Activated CD8-positive, alpha-beta memory T cell treated with anti-CD3 and anti-CD28 coated beads, Interleukin-2, amount 50 U/mL, for 24 hours (primary cell): Measurements from ENCODE around the gene PCDH9.
"Not testable (repeated sequence)": the region's sequence is repeated elsewhere in the genome, so short reads cannot be mapped to it uniquely, and the experiment has no call there.

Experiments used
- DNase-seq: peaks from one replicate; pipeline ENCODE4 v3.0.0-alpha.2; 2020; ENCODE audit errors: extremely low read depth

The PCDH9 gene

DNA sequence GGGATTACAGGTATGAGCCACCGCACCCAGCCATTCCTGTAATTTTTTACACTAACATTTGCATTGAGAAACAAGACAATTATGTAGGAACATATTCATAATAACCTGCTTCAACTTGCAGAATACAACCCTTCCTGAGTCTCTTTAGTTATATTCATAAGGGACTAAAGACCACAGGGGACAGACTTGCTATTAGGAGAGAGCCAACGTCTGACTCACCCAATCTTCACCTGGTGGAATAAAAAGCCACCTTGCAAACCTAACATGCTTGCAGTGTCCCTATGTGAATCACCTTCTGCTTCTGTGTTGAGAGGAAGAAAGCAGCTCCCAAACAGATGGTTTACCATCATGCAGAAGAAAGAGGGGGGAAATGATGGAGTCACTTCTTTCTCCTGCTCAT lies 456.1 kb downstream of the PCDH9 start:
- DNase-seq: no peak

DNA sequence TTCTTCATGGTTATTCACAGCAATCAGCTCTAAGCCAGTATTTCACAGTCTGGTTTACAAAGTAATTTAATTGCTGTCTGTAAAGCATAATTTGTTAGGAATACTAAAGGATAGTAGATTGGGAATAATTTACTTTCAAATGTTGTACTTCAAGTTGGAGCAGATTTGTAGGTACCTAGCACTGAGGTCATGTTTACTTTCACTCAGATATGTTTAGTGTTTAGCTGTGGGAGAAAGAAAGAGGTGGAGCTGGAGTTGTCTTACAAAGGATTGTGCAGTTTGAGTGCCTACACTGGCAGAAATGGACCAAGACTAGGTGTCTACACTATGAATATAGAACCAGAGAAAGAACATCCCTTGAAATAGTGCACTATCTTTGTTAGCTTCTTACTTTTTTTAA lies 464.6 kb downstream of the PCDH9 start:
- DNase-seq: no peak

DNA sequence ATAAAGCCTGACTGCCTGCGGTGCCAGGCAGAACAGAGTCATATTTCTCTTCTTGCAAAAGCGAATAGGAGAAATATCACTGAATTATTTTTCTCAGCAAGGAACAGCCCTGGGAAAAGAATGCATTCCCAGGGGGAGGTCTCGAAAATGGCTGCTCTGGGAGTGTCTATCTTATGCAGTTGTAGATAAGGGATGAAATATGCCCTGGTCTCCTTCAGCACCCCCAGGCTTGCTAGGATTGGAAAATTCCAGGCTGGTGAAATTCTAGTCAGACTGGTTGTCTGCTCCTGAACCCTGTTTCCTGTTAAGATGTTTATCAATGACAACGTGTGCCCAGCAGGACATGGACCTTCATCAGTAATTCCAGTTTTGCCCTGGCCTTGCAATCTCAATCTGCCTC lies 469.5 kb downstream of the PCDH9 start:
- DNase-seq: not testable (repeated sequence)

DNA sequence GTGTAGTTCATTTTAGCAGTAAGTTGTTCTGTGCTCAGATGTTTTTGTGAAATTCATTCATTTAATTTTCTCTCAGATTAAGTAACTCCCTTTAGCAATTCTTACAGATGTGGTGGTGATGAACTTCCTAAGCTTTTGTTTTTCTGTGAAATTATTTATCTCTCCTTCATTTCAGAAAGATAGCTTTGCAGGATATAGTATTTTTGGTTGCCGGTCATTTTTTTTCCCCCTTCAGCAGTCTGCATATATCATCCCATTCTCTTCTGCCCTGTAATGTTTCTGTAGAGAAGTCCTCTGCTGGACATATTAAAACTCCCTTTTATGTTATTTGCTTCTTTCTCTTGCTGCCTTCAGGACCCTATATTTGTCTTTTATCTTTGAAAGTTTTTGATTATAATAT lies 470.2 kb downstream of the PCDH9 start:
- no peak for DNase-seq

DNA sequence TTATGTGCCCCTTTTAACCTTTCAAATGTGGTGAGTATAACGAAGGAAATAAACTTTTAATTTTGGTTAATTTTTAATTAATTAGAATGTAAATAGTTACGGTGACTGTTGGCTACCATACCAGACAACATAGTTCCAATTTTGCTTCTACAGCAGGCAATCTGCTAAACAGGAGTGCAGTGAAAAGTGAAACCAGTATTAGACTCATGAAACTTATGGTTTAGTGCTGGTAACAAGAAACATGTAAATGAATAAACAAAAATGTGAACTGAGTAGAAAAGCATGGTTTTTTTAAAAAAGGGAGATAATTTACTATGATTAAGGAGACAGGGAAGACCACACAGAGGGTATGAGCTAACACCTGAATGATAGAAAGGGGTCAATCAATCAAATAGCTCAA lies 478.4 kb downstream of the PCDH9 start:
- no peak for DNase-seq

DNA sequence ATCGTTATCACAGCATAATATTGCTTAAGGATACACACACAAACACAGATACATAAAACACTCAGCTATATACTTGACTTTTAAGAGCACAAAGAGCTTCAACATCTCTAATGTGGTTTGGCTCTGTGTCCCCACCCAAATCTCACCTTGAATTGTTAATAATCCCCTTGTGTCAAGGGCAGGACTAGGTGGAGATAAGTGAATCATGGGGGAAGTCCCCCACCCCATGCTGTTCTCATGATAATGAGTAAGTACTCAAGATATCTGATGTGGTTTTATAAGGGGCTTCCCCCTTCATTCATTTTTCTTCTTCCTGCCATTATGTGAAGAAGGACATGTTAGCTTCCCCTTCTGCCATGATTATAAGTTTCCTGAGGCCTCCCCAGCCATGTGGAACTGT lies 481.4 kb downstream of the PCDH9 start:
- no peak for DNase-seq

DNA sequence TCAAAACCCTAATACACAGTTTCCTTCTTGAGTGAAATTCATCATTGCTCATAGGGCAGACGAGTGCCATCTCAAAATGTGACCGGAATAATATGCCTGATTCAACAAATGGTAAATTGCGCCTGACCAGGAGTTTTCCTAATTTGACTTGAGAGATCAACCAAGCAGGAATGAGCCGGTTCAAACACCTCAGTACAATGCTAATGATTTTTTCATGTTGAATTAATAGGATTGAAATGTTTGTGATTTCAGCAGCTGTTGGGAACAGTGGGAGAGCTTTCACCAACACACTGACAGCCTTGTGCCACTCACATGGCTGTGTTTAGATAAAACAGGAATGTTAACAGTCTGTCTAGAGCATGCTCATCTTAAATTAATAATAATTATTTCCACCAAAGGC lies 484.8 kb downstream of the PCDH9 start:
- no peak for DNase-seq

DNA sequence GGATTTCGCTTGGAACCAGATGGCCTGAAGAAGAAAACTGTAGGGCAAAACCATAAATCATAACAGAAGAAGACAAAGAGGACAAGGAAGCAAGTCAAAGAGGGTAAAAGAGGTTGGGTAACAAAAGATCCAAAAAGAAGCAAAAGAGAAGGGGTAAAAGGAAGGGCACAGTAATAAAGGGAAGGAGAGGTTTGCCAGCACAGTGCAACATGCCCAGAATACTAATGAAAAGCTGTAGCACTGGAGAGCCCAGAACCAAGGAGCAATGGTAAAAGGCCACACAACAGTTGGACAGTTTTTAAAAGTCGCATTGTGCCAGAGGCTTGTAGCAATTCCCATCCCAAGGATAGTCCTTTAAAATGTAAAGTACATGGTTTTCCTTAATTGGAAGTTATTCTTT lies 506.6 kb downstream of the PCDH9 start:
- no peak for DNase-seq

DNA sequence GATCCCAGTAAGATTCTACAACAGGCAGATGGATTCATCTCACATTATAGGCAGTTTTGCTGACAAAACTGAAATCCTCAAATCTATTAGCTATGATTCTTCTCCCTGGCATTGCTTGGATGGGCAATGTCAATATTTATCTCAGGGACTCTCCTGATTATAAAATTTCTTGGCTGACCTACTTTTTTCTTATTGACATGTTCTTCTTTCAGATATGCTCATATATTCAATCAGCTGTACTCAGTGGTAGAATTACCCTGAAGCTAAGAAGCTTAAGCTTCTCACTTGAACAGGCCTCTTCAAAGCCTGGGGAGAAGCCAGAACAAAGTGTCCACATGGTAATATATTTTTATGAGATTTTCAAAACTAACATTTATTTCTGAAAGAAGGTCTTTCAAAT lies 513.6 kb downstream of the PCDH9 start:
- DNase-seq: no peak

DNA sequence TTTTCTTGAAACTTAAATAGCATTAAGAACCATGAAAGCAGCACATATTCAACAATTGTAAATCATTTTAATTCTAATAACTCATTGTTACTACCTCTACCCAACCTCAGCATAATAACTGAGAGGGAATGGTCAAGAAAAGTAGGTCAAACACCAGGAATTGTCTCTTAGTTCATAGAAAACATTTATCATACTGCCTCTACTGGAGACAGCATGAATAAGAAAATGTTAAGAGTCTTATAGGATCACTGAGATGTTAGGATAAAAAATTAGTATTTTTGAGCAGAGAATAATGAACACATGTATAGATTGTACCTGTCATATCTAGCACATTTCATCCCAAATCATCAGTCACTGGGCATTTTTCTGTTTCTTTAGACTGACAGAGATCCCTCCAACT lies 515.3 kb downstream of the PCDH9 start:
- no peak for DNase-seq

DNA sequence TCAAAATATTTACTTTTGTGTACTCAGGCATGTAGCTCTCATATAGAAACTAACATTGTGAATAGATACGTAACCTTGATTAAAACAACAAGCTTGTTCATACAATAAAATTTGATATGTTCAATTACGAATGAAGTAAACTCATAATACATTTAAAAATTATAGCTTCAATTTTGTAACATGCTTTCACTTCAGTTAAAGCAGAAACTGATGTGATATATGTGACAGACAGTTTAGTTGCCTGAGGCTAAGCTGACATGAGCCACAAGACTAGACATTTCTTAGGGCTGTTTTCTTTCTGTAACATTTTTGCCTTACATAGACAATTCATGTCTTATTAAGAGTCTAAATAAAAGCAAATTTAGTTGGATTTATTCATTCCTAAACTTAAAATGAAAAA lies 526.0 kb downstream of the PCDH9 start:
- no peak for DNase-seq

DNA sequence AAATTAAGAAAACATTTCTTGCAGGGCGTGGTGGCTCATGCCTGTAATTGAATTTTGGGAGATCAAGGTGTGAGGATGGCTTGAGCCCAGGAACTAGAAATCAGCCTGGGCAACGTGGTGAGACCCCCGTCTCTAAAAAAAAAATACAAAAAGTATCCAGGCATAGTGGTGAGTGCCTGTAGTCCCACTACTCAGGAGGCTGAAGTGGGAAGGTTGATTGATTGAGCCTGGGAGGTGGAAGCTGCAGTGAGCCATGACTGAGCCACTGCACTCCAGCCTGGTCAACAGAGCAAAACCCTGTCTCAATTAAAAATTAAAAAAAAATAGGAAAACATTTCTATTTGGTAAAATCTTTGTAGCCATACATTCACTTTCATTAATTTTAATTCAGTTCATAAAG lies 526.5 kb downstream of the PCDH9 start:
- DNase-seq: no peak

DNA sequence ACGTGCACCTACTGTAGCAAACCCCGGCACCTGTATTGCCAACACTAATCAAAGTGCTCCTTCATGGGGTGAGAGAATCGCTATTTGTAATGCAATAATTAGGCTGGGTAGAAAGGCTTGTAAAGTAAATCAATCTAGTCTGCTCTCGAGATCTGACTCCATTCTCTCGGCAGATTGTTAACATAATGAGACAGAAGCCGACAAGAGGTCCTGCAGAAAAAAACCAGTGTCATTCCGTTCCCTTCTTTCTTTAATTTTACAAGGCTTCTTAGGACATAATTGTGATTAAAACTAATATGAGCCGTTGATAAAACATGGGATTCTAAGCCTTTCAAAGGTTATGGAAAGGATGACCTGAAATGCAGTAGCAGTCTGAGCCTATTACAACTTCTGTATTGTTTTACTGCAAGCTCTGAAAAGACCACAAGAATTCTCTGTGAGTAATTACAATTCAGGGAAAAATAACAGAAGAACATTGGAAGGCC lies 530.0 kb downstream of the PCDH9 start:
- DNase-seq: no peak

DNA sequence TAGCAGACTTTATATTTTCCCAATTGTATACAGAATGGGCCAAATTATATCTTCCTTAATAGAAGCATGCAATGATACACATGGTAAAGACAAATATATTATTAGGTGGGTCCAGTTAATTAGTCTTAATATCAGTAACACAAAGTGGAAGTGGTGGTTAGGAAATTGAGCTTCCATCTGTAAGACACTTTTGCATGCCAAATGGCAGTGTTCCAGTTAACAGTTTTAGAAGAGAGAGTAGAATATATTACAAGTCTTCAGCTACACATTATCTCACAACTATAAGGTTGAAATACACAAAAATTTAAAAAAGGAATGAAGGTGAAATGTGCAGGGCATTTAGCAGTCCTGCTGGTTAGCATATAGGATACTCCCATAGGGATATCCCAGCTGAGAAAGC lies 536.5 kb downstream of the PCDH9 start:
- no peak for DNase-seq

DNA sequence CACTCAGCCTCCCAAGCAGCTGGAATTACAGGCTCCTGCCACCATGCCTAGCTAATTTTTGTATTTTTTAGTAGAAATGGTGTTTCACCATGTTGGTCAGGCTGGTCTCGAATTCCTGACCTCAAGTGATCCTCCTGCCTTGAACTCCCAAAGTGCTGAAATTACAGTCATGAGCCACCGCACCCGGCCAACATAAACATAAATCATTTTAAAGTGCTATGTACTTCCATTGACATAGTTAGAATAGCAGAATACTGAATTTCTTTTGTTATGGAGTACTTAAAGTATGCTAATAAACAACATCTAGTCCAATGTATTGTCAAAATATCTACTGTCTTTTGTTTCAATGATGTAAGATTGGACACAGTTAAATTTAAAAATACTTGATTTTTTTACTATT lies 539.0 kb downstream of the PCDH9 start:
- no peak for DNase-seq

DNA sequence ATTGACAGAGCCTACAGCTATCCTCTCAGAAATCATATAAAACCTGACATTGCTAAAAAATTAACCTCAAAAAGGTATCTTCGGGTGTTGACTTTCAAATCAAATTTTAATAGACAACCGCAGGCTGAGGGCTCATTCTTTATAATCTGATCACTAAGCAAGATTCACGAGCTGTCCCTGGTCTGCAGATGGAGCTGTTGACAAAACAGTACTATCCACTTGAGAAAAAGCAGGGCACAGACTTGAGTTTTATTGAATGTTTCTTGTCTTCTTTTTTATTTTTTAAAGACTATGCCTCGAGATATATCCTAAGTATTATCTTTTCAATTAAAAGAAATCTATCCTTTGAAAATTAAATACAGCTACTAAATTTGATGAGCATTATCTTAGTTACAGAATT lies 540.5 kb downstream of the PCDH9 start:
- DNase-seq: no peak

DNA sequence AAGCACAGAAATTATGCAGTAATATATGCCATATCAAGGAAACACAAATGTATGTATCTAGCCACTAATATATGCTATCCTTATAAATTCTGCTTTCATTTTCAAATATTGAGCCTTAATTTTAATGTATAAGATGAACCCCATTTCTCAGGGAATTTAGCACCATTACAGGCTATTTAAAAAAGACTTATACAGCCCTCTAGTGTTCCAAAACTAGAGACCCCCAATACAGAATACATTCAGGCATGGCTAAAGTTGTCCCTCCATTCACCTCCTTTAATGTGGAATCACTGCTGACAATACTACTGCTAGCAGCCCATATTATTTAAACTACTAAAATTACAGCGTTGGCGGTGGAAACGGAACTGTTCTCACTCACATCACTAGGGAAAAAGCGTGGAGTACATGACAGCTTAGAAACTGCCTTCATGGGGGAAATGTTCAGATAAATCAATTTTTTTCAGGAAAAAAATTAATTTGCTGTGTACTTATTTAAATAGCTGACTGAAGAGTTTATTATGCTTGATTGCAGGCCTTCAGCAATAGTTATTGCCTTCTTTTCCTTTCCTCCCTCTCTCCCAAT lies 541.0 kb downstream of the PCDH9 start:
- no peak for DNase-seq

DNA sequence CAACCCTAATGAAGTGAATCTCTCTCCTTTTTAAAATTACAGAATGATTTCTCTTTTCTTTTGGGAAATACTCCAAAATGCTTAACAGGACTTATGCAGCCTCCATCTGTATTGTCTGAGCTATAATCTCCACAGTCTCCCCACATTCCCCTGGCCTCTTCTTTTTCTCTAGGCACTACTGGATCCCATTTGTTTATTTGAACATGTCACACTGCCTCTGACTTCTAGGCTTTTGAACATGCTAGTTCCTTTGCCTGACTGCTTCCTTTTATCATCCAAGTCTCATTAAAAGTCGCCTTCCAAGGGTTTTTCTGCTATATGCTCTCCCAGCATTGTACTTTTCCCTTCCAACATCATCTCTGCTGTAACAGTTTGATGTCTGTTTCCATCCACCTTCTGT lies 548.7 kb downstream of the PCDH9 start:
- no peak for DNase-seq

DNA sequence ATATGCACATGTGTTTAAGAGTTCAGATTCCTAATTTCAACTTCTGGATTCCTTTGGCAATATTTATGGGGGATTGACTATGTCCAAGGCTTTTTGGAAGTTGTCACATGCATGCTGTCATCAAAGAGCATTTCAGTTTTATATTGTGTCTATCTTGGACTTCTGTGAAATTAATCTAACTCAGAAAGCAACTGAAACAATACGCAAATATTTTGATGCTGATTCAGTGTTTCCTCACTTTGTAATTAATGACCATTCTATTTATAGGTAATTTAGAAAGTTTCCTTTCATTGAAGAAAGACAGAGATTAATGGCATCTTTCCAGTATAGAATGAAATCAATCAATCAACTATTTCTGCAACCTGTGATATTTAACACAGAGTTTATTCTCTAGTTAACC lies 550.1 kb downstream of the PCDH9 start:
- no peak for DNase-seq

DNA sequence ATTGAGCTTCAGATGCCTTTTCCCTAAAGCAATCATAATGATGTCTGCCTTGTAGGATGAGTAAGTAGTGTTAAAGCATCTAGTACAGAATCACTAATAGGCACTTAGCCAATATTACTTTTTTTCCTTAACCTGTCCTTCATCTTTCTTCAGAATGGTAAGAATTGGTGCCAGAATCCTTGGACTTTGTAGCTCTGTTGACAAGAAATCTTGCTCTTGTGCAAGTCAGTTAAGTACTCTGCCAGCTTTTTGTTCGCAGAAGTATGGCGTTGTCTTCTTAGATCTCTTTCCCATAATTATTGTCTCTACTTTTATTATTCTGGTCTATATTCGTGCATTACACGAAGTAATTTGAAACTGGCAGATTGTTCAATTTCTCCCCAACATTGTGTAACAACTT lies 554.5 kb downstream of the PCDH9 start:
- no peak for DNase-seq

DNA sequence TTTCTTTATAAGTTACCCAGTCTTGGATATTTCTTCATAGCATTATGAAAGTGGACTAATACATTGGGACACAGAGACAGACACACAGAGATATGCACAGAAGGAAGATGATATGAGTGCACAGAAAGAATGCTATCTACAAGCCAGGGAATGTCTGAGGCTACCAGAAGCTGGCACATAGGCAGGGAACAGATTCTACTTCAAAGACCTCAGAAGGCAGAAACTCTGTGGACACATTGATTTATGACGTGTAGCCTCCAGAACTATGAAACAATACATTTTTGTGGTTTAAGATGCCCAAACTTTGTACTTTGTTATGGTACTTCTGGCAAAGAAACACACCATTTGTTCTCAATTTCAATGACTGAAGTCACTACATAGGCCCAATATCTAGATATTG lies 556.7 kb downstream of the PCDH9 start:
- DNase-seq: no peak

DNA sequence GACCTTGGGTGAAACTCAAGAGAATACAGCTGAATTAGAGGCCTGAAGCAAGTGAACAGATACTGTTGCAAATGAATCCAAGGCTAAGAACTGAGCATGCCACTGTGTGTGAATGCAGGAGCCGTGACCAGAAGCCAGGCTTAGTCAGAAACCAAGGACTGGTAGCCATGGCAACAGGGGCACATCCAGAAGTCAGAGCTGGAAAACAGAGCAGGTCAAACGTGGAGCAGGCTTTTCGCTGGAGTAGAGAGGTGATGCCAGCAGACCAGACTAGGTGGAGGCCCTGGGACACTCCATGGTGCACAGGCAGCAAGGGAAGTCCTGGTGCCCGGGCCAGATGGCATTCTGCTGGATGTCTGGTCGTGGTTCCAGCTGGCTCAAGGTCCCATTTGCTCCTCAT lies 564.1 kb downstream of the PCDH9 start:
- no peak for DNase-seq

DNA sequence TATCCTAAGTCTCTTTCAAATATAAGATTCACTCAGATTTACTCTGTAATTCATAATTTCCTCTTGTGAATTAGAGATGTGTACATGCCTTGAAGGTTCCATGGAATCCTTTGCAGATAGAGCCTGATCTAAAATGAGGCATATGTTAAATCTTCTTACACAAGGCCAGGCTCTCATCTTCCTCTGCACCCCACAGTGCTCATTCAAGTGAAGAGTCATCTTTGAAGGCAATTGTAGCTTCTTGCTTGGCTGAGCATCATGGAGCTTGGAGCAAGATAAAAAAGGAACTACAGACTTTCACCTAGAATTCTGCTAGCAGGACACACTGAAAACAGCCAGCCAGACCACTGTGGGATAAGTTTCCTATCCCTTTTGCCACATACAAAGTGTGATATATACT lies 566.4 kb downstream of the PCDH9 start:
- DNase-seq: no peak

DNA sequence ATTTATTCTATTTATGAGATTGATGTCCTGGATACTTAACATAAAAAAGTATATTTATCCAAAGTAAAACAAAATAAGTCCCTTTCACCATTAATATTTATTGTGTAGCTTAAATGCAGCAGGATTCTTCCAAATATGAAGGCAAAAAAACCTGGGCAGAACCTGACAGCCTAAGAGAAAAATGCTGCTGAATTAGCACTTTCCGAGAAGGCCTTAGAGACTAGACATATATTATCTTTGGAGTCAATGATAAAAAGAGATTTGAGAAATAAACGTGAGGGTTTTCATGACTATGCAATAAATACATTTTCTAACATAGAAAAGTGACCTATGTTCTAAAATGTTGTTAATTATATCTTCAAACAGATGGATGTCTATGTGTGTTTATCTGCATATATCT lies 566.9 kb downstream of the PCDH9 start:
- no peak for DNase-seq

DNA sequence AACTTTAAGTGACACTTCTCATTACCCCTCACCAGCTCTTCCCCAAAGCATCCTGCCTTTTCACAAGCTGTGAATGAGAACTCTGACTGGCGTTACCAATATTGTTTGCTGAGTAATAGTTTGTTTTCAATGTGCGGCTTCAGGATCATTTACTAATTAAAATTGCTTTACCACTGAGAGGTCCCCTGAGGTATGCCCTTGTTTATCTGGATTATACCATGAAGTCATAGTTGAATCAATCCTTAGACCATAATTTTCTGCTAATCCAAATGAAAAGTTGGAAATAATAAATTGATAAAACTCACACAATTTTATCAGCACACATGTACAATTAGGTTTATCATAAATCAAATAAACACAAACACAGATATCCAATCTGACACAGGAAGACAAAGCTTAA lies 568.8 kb downstream of the PCDH9 start:
- no peak for DNase-seq
